Measurements from ENCODE around the gene RNF169.

RNF169 gene

GRCh38 chr11:74748211-74749126, at the start of gene RNF169:
Gene RNF169 (plus strand): TSS chr11:74748849. CDS start chr11:74748881, 32 bp downstream.
- DNase-seq (ENCODE audit: low spot score): peak; percentile 98

- DNase-seq (ENCODE audit: low spot score): no peak
Observed at GRCh38 chr11:74699615-74700396, 48.8 kb upstream of the RNF169 start.

GRCh38 chr11:74701351-74701750, 47.3 kb upstream of the RNF169 start:
- DNase-seq (ENCODE audit: low spot score): no peak

- peak; percentile 80 for DNase-seq (ENCODE audit: low spot score)
Observed at GRCh38 chr11:74702383-74703007, 46.2 kb upstream of the RNF169 start.

- DNase-seq (ENCODE audit: low spot score): no peak
Observed at GRCh38 chr11:74703211-74703610, 45.4 kb upstream of the RNF169 start.

GRCh38 chr11:74707182-74707581, 41.5 kb upstream of the RNF169 start:
- no peak for DNase-seq (ENCODE audit: low spot score)

GRCh38 chr11:74707602-74708510, 40.8 kb upstream of the RNF169 start:
- DNase-seq (ENCODE audit: low spot score): no peak

- DNase-seq (ENCODE audit: low spot score): no peak
Observed at GRCh38 chr11:74709175-74709574, 39.5 kb upstream of the RNF169 start.

GRCh38 chr11:74710281-74710938, 38.2 kb upstream of the RNF169 start:
- DNase-seq (ENCODE audit: low spot score): no peak

GRCh38 chr11:74713686-74714085, 35.0 kb upstream of the RNF169 start:
- DNase-seq (ENCODE audit: low spot score): no peak

GRCh38 chr11:74714904-74715303, 33.7 kb upstream of the RNF169 start:
- DNase-seq (ENCODE audit: low spot score): no peak

- DNase-seq (ENCODE audit: low spot score): no peak
Observed at GRCh38 chr11:74717221-74717969, 31.3 kb upstream of the RNF169 start.

- DNase-seq (ENCODE audit: low spot score): no peak
Observed at GRCh38 chr11:74719011-74719410, 29.6 kb upstream of the RNF169 start.

- peak; percentile 45 for DNase-seq (ENCODE audit: low spot score)
Observed at GRCh38 chr11:74720596-74721478, 27.8 kb upstream of the RNF169 start.

- no peak for DNase-seq (ENCODE audit: low spot score)
Observed at GRCh38 chr11:74721479-74721835, 27.2 kb upstream of the RNF169 start.

- DNase-seq (ENCODE audit: low spot score): no peak
Observed at GRCh38 chr11:74723511-74723910, 25.1 kb upstream of the RNF169 start.

GRCh38 chr11:74725701-74726100, 22.9 kb upstream of the RNF169 start:
- DNase-seq (ENCODE audit: low spot score): peak; percentile 59

GRCh38 chr11:74726547-74727182, 22.0 kb upstream of the RNF169 start:
- peak; percentile 91 for DNase-seq (ENCODE audit: low spot score)

GRCh38 chr11:74729397-74729796, 19.3 kb upstream of the RNF169 start:
- no peak for DNase-seq (ENCODE audit: low spot score)
